GM19043 (cell line): Measurements from ENCODE around the gene ROPN1B.

Experiments used
- ATAC-seq: cut with Tn5 transposase; IDR thresholded peaks from one replicate; pipeline ENCODE4 v1.9.1; 2021; ENCODE audit warnings: low read depth; ENCODE audit not compliant: unreplicated experiment

Gene ROPN1B

GRCh38 chr3:126003447-126004190 lies 34.6 kb downstream of the ROPN1B start:
- ATAC-seq: no peak

- ATAC-seq: no peak
Observed at GRCh38 chr3:126004217-126004616, 35.2 kb downstream of the ROPN1B start.

- ATAC-seq: no peak
Observed at GRCh38 chr3:126004692-126005091, 35.7 kb downstream of the ROPN1B start.

- ATAC-seq: no peak
Observed at GRCh38 chr3:126005951-126006350, 37.0 kb downstream of the ROPN1B start.

GRCh38 chr3:126008219-126008618 lies 39.2 kb downstream of the ROPN1B start:
- ATAC-seq: no peak

- no peak for ATAC-seq
Observed at GRCh38 chr3:126009181-126009580, 40.2 kb downstream of the ROPN1B start.

- ATAC-seq: no peak
Observed at GRCh38 chr3:126013751-126014156, 44.8 kb downstream of the ROPN1B start.

- ATAC-seq: no peak
Observed at GRCh38 chr3:126014252-126014651, 45.3 kb downstream of the ROPN1B start.

- no peak for ATAC-seq
Observed at GRCh38 chr3:126015075-126015474, 46.1 kb downstream of the ROPN1B start.

GRCh38 chr3:126016616-126017015 lies 47.6 kb downstream of the ROPN1B start:
- no peak for ATAC-seq

GRCh38 chr3:126017362-126017761 lies 48.4 kb downstream of the ROPN1B start:
- no peak for ATAC-seq

GRCh38 chr3:126018545-126018944 lies 49.6 kb downstream of the ROPN1B start:
- no peak for ATAC-seq

- no peak for ATAC-seq
Observed at GRCh38 chr3:126018995-126019394, 50.0 kb downstream of the ROPN1B start.

- ATAC-seq: no peak
Observed at GRCh38 chr3:126019683-126020082, 50.7 kb downstream of the ROPN1B start.

GRCh38 chr3:126021224-126021623 lies 52.2 kb downstream of the ROPN1B start:
- ATAC-seq: no peak

- ATAC-seq: no peak
Observed at GRCh38 chr3:126021702-126022101, 52.7 kb downstream of the ROPN1B start.

- no peak for ATAC-seq
Observed at GRCh38 chr3:126022741-126023359, 53.9 kb downstream of the ROPN1B start.

- ATAC-seq: no peak
Observed at GRCh38 chr3:126023390-126023789, 54.4 kb downstream of the ROPN1B start.

GRCh38 chr3:126024049-126024854 lies 55.3 kb downstream of the ROPN1B start:
- ATAC-seq: no peak

- ATAC-seq: no peak
Observed at GRCh38 chr3:126025116-126025729, 56.2 kb downstream of the ROPN1B start.

GRCh38 chr3:126025862-126026261 lies 56.9 kb downstream of the ROPN1B start:
- no peak for ATAC-seq
